Measurements from ENCODE around the gene SLC24A3.

The SLC24A3 gene

GRCh38 chr20:19593762-19594161 lies 381.3 kb downstream of the SLC24A3 start:
- Histone ChIP-seq H3K4me3 (ENCODE audit: low read depth, low read length) (no peak overlapping the region), H3K9me3 (ENCODE audit: control insufficient read depth, insufficient read depth, low read depth, low read length) (no peaks in the 10 kb centered on the region), H3K27ac (ENCODE audit: extremely low read depth, low read depth, low read length) (no peak overlapping the region), H3K4me1 (ENCODE audit: control insufficient read depth, insufficient read depth, low read length) (no peaks in the 10 kb centered on the region), H3K36me3 (ENCODE audit: control insufficient read depth in 2 of 2, insufficient read depth in 1 of 2, low read length in 2 of 2) (no peaks in the 10 kb centered on the region)
- POLR2A ChIA-PET: no interaction called here
- no peak for TF ChIP-seq PRDM4 (tag by site-specific recombination; IDR thresholded peaks at IDR 0.05)
- no peak for TF ChIP-seq ZBTB21 (tag by site-specific recombination; IDR thresholded peaks at IDR 0.05)
- no peak for TF ChIP-seq MEIS1 (CRISPR knock-in tag; IDR thresholded peaks at IDR 0.05; ENCODE audit: borderline replicate concordance)
- TF ChIP-seq ZBTB11 (tag by site-specific recombination; conservative IDR thresholded peaks at IDR 0.05; ENCODE audit: low read depth): no peak
- no peak for TF ChIP-seq ZSCAN5A (tag by site-specific recombination; IDR thresholded peaks at IDR 0.05)
- no peak for TF ChIP-seq ZNF791 (tag by site-specific recombination; IDR thresholded peaks at IDR 0.05)
- TF ChIP-seq ZFHX2 (tag by site-specific recombination; conservative IDR thresholded peaks at IDR 0.05): no peak
- no peak for TF ChIP-seq GLI2 (tag by site-specific recombination; IDR thresholded peaks at IDR 0.05; ENCODE audit: borderline replicate concordance, low read depth)
- TF ChIP-seq ZIC2 (tag by site-specific recombination; IDR thresholded peaks at IDR 0.05): no peak
- no peak for TF ChIP-seq GLIS2 (tag by site-specific recombination; IDR thresholded peaks at IDR 0.05)
- TF ChIP-seq ZNF10 (tag by site-specific recombination; IDR thresholded peaks at IDR 0.05): no peak
- TF ChIP-seq ZNF473 (tag by site-specific recombination; IDR thresholded peaks at IDR 0.05): no peak
- no peak for TF ChIP-seq RBAK (tag by site-specific recombination; IDR thresholded peaks at IDR 0.05)
- TF ChIP-seq ZNF416 (tag by site-specific recombination; IDR thresholded peaks at IDR 0.05): no peak
- CTCF ChIA-PET: interaction anchor here (0.8 kb wide), 1 partner anchor 232 kb away, joined by 4 read pairs; no protein-coding TSS in a partner anchor

GRCh38 chr20:19594896-19595295 lies 382.5 kb downstream of the SLC24A3 start:
- TF ChIP-seq ZNF792 (tag by site-specific recombination; IDR thresholded peaks at IDR 0.05): no peak
- no peak for TF ChIP-seq FEZF1 (tag by site-specific recombination; IDR thresholded peaks at IDR 0.05)
- no peak for TF ChIP-seq ZFP3 (tag by site-specific recombination; IDR thresholded peaks at IDR 0.05; ENCODE audit: low read depth)
- TF ChIP-seq ZBTB49 (tag by site-specific recombination; IDR thresholded peaks at IDR 0.05; ENCODE audit: low read depth): no peak
- TF ChIP-seq ZBTB11 (tag by site-specific recombination; conservative IDR thresholded peaks at IDR 0.05; ENCODE audit: low read depth): no peak
- TF ChIP-seq ZNF350 (tag by site-specific recombination; IDR thresholded peaks at IDR 0.05): no peak
- no peak for TF ChIP-seq ZNF24 (tag by site-specific recombination; IDR thresholded peaks at IDR 0.05)
- no peak for TF ChIP-seq IKZF3 (tag by site-specific recombination; IDR thresholded peaks at IDR 0.05)
- TF ChIP-seq ZNF830 (tag by site-specific recombination; IDR thresholded peaks at IDR 0.05; ENCODE audit: low read depth): no peak
- TF ChIP-seq ZNF169 (tag by site-specific recombination; IDR thresholded peaks at IDR 0.05): no peak
- no peaks in the 10 kb centered on the region for H3K9me3 ChIP-seq (ENCODE audit: control insufficient read depth, insufficient read depth, low read depth, low read length)
- CTCF ChIA-PET: no interaction called here
- H3K27ac ChIP-seq (ENCODE audit: extremely low read depth, low read depth, low read length): no peak overlapping the region
- no peak overlapping the region for H3K4me3 ChIP-seq (ENCODE audit: low read depth, low read length)
- no peaks in the 10 kb centered on the region for H3K36me3 ChIP-seq (ENCODE audit: control insufficient read depth in 2 of 2, insufficient read depth in 1 of 2, low read length in 2 of 2)
- H3K4me1 ChIP-seq (ENCODE audit: control insufficient read depth, insufficient read depth, low read length): no peaks in the 10 kb centered on the region
- POLR2A ChIA-PET: no interaction called here
